BJ (cell line): ENCODE results near the gene NFIL3. TPM values are rescaled to one million over a fixed set of nuclear protein-coding genes. Genes with fewer than 3 reads are reported as not detected.

Source experiments
- CTCF ChIA-PET: fragments of 350-600 bp; formaldehyde crosslinking; extraction: SDS; loops from one replicate; lab custom pipeline; 2021; ENCODE audit warnings: antibody characterized with exemption, inconsistent platforms; lab: Yijun Ruan, JAX
- POLR2A ChIA-PET: fragments of 300-600 bp; sonication (Branson Sonifier 250); formaldehyde crosslinking; extraction: SDS; loops from one replicate; lab custom pipeline; 2021; ENCODE audit warnings: antibody characterized with exemption; lab: Charles Lee
- DNase-seq: peaks from one replicate; pipeline ENCODE4 v3.0.0-alpha.2; 2011; ENCODE audit warnings: low read depth
- H3K27me3 ChIP-seq: 2 replicates; pipeline ENCODE4 v1.6.0; 2011; ENCODE audit warnings: low read length; ENCODE audit not compliant: control insufficient read depth, insufficient read depth
- H3K36me3 ChIP-seq: 2 replicates; pipeline ENCODE4 v1.5.1; 2011; ENCODE audit warnings: low read length; ENCODE audit not compliant: control insufficient read depth, insufficient read depth
- H3K4me3 ChIP-seq: 2 replicates; pipeline ENCODE4 v1.5.1; 2011; ENCODE audit warnings: low read depth, mild to moderate bottlenecking, control low read depth, low read length
- polyA plus RNA-seq: library from polyadenylated mRNA; depleted of rRNA; stranded (reverse); fragments of >200 nt; gene quantifications from 2 replicates; pipeline ENCODE4 v1.2.3, GENCODE V29; 2011
- TF ChIP-seq, protein P1 (sequence below): IDR thresholded peaks from 2 replicates; pipeline ENCODE4 v1.5.1; 2011; ENCODE audit warnings: low read depth, mild to moderate bottlenecking, control low read depth, inconsistent platforms, low read length, moderate library complexity; ENCODE audit not compliant: insufficient read depth

The NFIL3 gene
- polyA plus RNA-seq, 1 experiment, result 6.9 TPM

DNA sequence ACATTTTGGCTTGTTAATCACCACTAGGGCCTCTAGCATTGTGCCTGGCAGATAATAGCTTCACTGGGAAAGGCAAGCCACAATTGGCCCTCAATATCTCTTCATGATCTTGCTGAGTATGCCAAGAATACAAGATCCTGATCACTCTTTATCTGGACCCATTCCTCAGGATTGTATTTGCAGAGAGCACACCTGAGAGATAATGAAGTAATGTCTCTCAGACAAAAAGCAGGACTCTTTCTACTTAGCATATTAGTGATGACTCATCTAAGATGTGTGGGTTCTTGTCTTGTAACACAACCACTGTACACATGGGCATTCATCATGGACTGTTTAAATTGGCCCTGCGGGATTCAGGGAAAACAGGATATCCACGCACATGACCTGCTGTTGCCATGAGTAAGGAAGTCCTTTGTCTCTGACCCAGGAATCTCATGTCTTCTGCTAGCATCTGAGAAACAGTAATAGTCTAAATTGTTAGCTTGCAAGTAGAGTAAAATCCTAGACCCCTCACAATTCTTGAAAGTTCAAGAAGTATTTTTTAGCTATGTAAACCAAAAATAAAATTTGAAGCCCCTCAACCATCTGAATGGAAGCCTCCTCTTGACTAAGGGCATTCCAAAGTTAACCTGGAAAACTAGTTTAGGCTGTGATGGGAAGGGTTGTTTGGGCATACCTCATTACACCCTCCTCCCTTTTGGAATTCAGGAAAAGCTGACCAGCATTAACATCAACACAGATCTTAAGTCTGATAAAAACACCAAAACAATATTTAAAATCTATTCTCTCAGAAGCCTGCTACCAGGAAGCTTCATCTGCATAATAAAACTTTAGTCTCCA is 28.0 kb upstream of the NFIL3 start:
- TF ChIP-seq, protein P1, sequence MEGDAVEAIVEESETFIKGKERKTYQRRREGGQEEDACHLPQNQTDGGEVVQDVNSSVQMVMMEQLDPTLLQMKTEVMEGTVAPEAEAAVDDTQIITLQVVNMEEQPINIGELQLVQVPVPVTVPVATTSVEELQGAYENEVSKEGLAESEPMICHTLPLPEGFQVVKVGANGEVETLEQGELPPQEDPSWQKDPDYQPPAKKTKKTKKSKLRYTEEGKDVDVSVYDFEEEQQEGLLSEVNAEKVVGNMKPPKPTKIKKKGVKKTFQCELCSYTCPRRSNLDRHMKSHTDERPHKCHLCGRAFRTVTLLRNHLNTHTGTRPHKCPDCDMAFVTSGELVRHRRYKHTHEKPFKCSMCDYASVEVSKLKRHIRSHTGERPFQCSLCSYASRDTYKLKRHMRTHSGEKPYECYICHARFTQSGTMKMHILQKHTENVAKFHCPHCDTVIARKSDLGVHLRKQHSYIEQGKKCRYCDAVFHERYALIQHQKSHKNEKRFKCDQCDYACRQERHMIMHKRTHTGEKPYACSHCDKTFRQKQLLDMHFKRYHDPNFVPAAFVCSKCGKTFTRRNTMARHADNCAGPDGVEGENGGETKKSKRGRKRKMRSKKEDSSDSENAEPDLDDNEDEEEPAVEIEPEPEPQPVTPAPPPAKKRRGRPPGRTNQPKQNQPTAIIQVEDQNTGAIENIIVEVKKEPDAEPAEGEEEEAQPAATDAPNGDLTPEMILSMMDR, result no peak
- no peak overlapping the region for H3K4me3 ChIP-seq
- no peaks in the 10 kb centered on the region for H3K36me3 ChIP-seq
- H3K27me3 ChIP-seq, result no peaks in the 10 kb centered on the region
- POLR2A ChIA-PET, result no interaction called here
- CTCF ChIA-PET, result no interaction called here
- no peak for DNase-seq

DNA sequence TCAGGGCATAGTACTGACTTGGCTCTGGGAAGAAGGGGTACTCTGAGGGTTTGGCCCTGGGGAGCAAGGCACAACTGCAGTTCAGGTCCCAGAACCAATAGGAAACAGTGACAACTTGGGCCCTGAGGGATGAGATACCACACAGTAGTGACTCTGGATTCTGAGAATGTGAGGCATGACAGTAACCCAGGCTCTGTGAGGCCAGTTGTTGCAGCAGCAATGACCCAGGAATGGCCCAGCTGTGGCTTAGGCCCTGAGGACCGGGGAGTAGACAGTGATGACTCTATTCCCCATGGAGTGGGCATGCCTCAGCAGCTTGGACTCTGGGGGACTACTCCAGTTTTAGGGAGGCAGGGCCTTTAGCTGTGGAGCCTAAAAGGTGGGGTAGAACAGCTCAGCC is 21.5 kb upstream of the NFIL3 start:
- Histone ChIP-seq H3K4me3 (no peak overlapping the region), H3K36me3 (no peaks in the 10 kb centered on the region), H3K27me3 (no peaks in the 10 kb centered on the region)
- ChIA-PET POLR2A (no interaction called here), CTCF (no interaction called here)
- no peak for DNase-seq
- TF ChIP-seq, protein P1, result no peak

DNA sequence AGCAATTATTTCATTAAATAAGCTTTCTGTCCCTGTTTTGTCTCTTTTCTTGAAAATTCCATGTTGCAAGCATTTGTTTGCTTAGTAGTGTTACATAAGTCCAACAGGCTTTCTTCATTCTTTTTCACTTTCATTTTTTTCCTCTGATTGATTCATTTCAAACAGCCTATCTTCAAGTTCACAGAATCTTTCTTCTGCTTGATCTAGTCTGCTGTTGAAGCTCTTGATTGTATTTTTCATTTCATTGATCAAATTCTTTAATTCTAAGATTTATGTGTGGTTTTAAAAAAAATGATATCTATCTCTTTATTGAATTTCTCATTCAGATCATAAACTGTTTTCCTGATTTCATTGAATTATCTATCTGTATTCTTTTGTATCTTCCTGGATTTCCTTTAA is 20.4 kb upstream of the NFIL3 start:
- no peaks in the 10 kb centered on the region for H3K36me3 ChIP-seq
- no peaks in the 10 kb centered on the region for H3K27me3 ChIP-seq
- ChIA-PET CTCF (no interaction called here), POLR2A (no interaction called here)
- no peak for DNase-seq
- TF ChIP-seq, protein P1, result no peak
- H3K4me3 ChIP-seq, result no peak overlapping the region

DNA sequence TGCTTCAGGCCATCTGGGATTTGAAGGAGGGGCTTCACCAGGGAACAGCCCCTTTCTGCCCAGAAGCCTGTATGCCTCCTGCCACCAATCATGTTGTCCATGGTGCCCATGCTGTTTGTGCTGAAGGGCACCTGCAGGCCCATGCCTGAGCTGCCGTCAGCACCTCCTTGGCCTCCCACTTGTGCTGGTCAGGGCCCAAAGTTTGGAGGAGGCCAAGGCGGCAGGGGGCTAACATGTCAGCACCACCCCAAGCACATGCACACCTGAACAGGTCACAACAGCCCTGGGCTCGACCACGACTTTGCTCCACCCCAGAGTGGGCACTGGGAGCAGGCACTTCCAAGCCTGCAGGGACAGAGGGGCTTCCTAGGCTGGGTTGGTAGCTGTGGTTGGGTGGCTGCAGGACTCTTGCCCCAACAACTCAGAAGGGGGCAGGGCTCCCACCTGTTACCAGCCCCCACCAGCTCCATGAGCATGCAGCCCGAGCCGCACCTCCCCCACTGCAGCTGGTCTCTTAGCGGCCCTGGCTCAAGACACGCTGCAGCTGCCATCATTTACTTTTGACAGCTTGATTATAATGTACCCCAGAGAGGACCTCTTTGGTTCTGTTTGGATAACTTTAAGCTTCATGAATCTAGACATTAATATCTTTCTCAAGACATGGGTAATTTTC is 19.8 kb upstream of the NFIL3 start:
- POLR2A ChIA-PET, result no interaction called here
- no peak for DNase-seq
- CTCF ChIA-PET, result no interaction called here
- H3K27me3 ChIP-seq, result no peaks in the 10 kb centered on the region
- TF ChIP-seq, protein P1, result no peak
- H3K4me3 ChIP-seq, result no peak overlapping the region
- no peaks in the 10 kb centered on the region for H3K36me3 ChIP-seq

DNA sequence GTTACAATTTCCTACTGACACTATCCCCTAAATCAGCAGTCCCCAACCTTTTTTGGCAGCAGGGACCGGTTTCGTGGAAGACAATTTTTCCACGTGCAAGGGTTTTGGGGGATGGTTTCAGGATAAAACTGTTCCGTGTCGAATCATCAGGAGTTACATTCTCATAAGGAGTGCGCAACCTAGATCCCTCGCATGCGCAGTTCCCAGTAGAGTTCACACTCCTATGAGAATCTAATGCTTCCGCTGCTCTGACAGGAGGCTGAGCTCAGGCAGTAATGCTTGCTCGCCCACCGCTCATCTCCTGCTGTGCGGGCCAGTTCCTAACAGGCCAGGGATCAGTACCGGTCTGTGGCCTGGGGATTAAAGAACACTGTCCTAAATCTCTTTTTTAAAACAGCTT is 13.2 kb upstream of the NFIL3 start:
- Histone ChIP-seq H3K4me3 (no peak overlapping the region), H3K36me3 (no peaks in the 10 kb centered on the region), H3K27me3 (no peaks in the 10 kb centered on the region)
- CTCF ChIA-PET, result interaction anchor here (0.8 to 2.6 kb wide), 4 partner anchors 222 to 524 kb away, joined by 3 to 8 read pairs (median 3); no protein-coding TSS in a partner anchor
- DNase-seq, result no peak
- POLR2A ChIA-PET, result no interaction called here
- TF ChIP-seq, protein P1, result no peak
